Adrenal gland (tissue), 5 donors: ENCODE data around the gene MICB.

Source experiments
- CTCF ChIP-seq, 6 experiments: fragments of 450-650 bp in 4 of 6; fragments of 200-600 bp in 2 of 6; sonication (generic) in 1 of 6; IDR thresholded peaks; 1 replicate in 5 of 6; 2 replicates in 1 of 6; pipeline versions ENCODE4 v1.5.1 to v1.8.0; 2016 to 2021; ENCODE audit warnings: antibody characterized with exemption in 6 of 6, mild to moderate bottlenecking in 2 of 6, moderate library complexity in 1 of 6
- POLR2A ChIP-seq, 2 donors: fragments of 450-650 bp; IDR thresholded peaks; one replicate each; pipeline ENCODE4 v1.6.1; 2017; ENCODE audit warnings: antibody characterized with exemption in 2 of 2, mild to moderate bottlenecking in 2 of 2, moderate library complexity in 1 of 2
- donor health status: DM: no; HTN: no; CAD: no.

DNA sequence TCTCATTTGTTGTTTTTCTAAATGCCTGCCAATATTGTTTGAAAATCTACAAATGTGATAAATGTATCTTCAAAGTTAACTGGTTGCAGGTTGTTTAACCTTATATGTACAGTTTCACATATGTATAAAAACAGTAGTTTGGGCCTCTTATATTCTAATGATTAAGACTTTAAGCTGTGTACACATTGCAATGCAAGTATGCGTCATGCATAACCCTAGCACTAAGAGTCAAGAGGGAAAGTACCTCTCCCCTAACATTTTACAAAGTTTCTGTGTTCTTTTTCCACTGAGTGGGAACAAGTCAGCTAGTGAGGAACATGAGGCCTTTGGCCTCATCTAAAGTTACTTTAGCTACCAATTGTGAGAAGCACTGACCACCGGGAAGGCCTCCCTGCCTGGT, 25.7 kb upstream of the MICB start:
- no peak for TF ChIP-seq POLR2A (IDR thresholded peaks at IDR 0.05)
- no peak for TF ChIP-seq CTCF (IDR thresholded peaks at IDR 0.05)
